ENCODE data around the gene BCL2.
"Not testable (repeated sequence)": the region's sequence is repeated elsewhere in the genome, so short reads cannot be mapped to it uniquely, and the experiment has no call there.

Gene BCL2

GRCh38 chr18:63244607-63245006 is 75.0 kb downstream of the BCL2 start:
- H3K36me3 ChIP-seq (ENCODE audit: control insufficient read depth, insufficient read depth, low read length): no peaks in the 10 kb centered on the region

GRCh38 chr18:63241760-63242159 is 77.8 kb downstream of the BCL2 start:
- no peaks in the 10 kb centered on the region for H3K36me3 ChIP-seq (ENCODE audit: control insufficient read depth, insufficient read depth, low read length)
- H3K9ac ChIP-seq (ENCODE audit: low read depth, low read length): no peak overlapping the region
- no peaks in the 10 kb centered on the region for H3K27me3 ChIP-seq (ENCODE audit: control insufficient read depth, insufficient read depth, low read length)
- peaks cover 12% of the 10 kb centered on the region for H3K4me1 ChIP-seq (ENCODE audit: control insufficient read depth, insufficient read depth, low read length)
- no peaks in the 10 kb centered on the region for H3K9me3 ChIP-seq (ENCODE audit: control insufficient read depth, insufficient read depth, low read length)
- H3K4me3 ChIP-seq (ENCODE audit: low read depth, low read length): no peak overlapping the region

More at GRCh38 chr18:63244607-63245006, 75.0 kb downstream of the BCL2 start:
- Histone ChIP-seq H3K9me3 (ENCODE audit: control insufficient read depth, insufficient read depth, low read length) (no peaks in the 10 kb centered on the region), H3K4me1 (ENCODE audit: control insufficient read depth, insufficient read depth, low read length) (no peaks in the 10 kb centered on the region), H3K4me3 (ENCODE audit: low read depth, low read length) (no peak overlapping the region), H3K27me3 (ENCODE audit: control insufficient read depth, insufficient read depth, low read length) (no peaks in the 10 kb centered on the region), H3K9ac (ENCODE audit: low read depth, low read length) (no peak overlapping the region)

- H3K4me1 ChIP-seq (ENCODE audit: control insufficient read depth, insufficient read depth, low read length): peaks cover 12% of the 10 kb centered on the region
- H3K27me3 ChIP-seq (ENCODE audit: control insufficient read depth, insufficient read depth, low read length): no peaks in the 10 kb centered on the region
- H3K36me3 ChIP-seq (ENCODE audit: control insufficient read depth, insufficient read depth, low read length): no peaks in the 10 kb centered on the region
- H3K4me3 ChIP-seq (ENCODE audit: low read depth, low read length): no peak overlapping the region
- H3K9ac ChIP-seq (ENCODE audit: low read depth, low read length): no peak overlapping the region
- H3K9me3 ChIP-seq (ENCODE audit: control insufficient read depth, insufficient read depth, low read length): no peaks in the 10 kb centered on the region
Observed at GRCh38 chr18:63241317-63241712, 78.3 kb downstream of the BCL2 start.

GRCh38 chr18:63240531-63241316 is 78.8 kb downstream of the BCL2 start:
- no peaks in the 10 kb centered on the region for H3K9me3 ChIP-seq (ENCODE audit: control insufficient read depth, insufficient read depth, low read length)
- no peaks in the 10 kb centered on the region for H3K36me3 ChIP-seq (ENCODE audit: control insufficient read depth, insufficient read depth, low read length)
- no peak overlapping the region for H3K4me3 ChIP-seq (ENCODE audit: low read depth, low read length)

GRCh38 chr18:63238693-63239075 is 80.9 kb downstream of the BCL2 start:
- Histone ChIP-seq H3K4me1 (ENCODE audit: control insufficient read depth, insufficient read depth, low read length) (peaks cover 12% of the 10 kb centered on the region), H3K27me3 (ENCODE audit: control insufficient read depth, insufficient read depth, low read length) (no peaks in the 10 kb centered on the region), H3K9me3 (ENCODE audit: control insufficient read depth, insufficient read depth, low read length) (no peaks in the 10 kb centered on the region), H3K36me3 (ENCODE audit: control insufficient read depth, insufficient read depth, low read length) (no peaks in the 10 kb centered on the region), H3K9ac (ENCODE audit: low read depth, low read length) (no peak overlapping the region), H3K4me3 (ENCODE audit: low read depth, low read length) (no peak overlapping the region)

More at GRCh38 chr18:63240531-63241316, 78.8 kb downstream of the BCL2 start:
- Histone ChIP-seq H3K27me3 (ENCODE audit: control insufficient read depth, insufficient read depth, low read length) (no peaks in the 10 kb centered on the region), H3K9ac (ENCODE audit: low read depth, low read length) (no peak overlapping the region), H3K4me1 (ENCODE audit: control insufficient read depth, insufficient read depth, low read length) (peaks cover 12% of the 10 kb centered on the region)

- no peak overlapping the region for H3K4me3 ChIP-seq (ENCODE audit: low read depth, low read length)
- H3K9ac ChIP-seq (ENCODE audit: low read depth, low read length): no peak overlapping the region
- no peaks in the 10 kb centered on the region for H3K36me3 ChIP-seq (ENCODE audit: control insufficient read depth, insufficient read depth, low read length)
- no peaks in the 10 kb centered on the region for H3K27me3 ChIP-seq (ENCODE audit: control insufficient read depth, insufficient read depth, low read length)
- no peaks in the 10 kb centered on the region for H3K9me3 ChIP-seq (ENCODE audit: control insufficient read depth, insufficient read depth, low read length)
- peaks cover 12% of the 10 kb centered on the region for H3K4me1 ChIP-seq (ENCODE audit: control insufficient read depth, insufficient read depth, low read length)
Observed at GRCh38 chr18:63237881-63238692, 81.5 kb downstream of the BCL2 start.

- Histone ChIP-seq H3K4me1 (ENCODE audit: control insufficient read depth, insufficient read depth, low read length) (peaks cover 12% of the 10 kb centered on the region), H3K27me3 (ENCODE audit: control insufficient read depth, insufficient read depth, low read length) (no peaks in the 10 kb centered on the region), H3K4me3 (ENCODE audit: low read depth, low read length) (no peak overlapping the region), H3K36me3 (ENCODE audit: control insufficient read depth, insufficient read depth, low read length) (no peaks in the 10 kb centered on the region), H3K9ac (ENCODE audit: low read depth, low read length) (no peak overlapping the region), H3K9me3 (ENCODE audit: control insufficient read depth, insufficient read depth, low read length) (no peaks in the 10 kb centered on the region)
Observed at GRCh38 chr18:63236921-63237846, 82.4 kb downstream of the BCL2 start.

GRCh38 chr18:63236406-63236805 is 83.2 kb downstream of the BCL2 start:
- no peaks in the 10 kb centered on the region for H3K36me3 ChIP-seq (ENCODE audit: control insufficient read depth, insufficient read depth, low read length)
- peaks cover 12% of the 10 kb centered on the region for H3K4me1 ChIP-seq (ENCODE audit: control insufficient read depth, insufficient read depth, low read length)
- no peak overlapping the region for H3K4me3 ChIP-seq (ENCODE audit: low read depth, low read length)
- no peak overlapping the region for H3K9ac ChIP-seq (ENCODE audit: low read depth, low read length)
- H3K9me3 ChIP-seq (ENCODE audit: control insufficient read depth, insufficient read depth, low read length): no peaks in the 10 kb centered on the region
- H3K27me3 ChIP-seq (ENCODE audit: control insufficient read depth, insufficient read depth, low read length): no peaks in the 10 kb centered on the region

GRCh38 chr18:63235920-63236319 is 83.6 kb downstream of the BCL2 start:
- not testable (repeated sequence) for H3K9me3 ChIP-seq (ENCODE audit: control insufficient read depth, insufficient read depth, low read length); H3K36me3 ChIP-seq (ENCODE audit: control insufficient read depth, insufficient read depth, low read length); H3K27me3 ChIP-seq (ENCODE audit: control insufficient read depth, insufficient read depth, low read length); H3K9ac ChIP-seq (ENCODE audit: low read depth, low read length); H3K4me3 ChIP-seq (ENCODE audit: low read depth, low read length)
- peaks cover 12% of the 10 kb centered on the region for H3K4me1 ChIP-seq (ENCODE audit: control insufficient read depth, insufficient read depth, low read length)

GRCh38 chr18:63234841-63235240 is 84.7 kb downstream of the BCL2 start:
- no peak overlapping the region for H3K4me3 ChIP-seq (ENCODE audit: low read depth, low read length)
- H3K27me3 ChIP-seq (ENCODE audit: control insufficient read depth, insufficient read depth, low read length): no peaks in the 10 kb centered on the region
- H3K9ac ChIP-seq (ENCODE audit: low read depth, low read length): no peak overlapping the region
- H3K9me3 ChIP-seq (ENCODE audit: control insufficient read depth, insufficient read depth, low read length): no peaks in the 10 kb centered on the region
- no peaks in the 10 kb centered on the region for H3K36me3 ChIP-seq (ENCODE audit: control insufficient read depth, insufficient read depth, low read length)
- H3K4me1 ChIP-seq (ENCODE audit: control insufficient read depth, insufficient read depth, low read length): peaks cover 12% of the 10 kb centered on the region

- H3K9ac ChIP-seq (ENCODE audit: low read depth, low read length): no peak overlapping the region
- no peaks in the 10 kb centered on the region for H3K36me3 ChIP-seq (ENCODE audit: control insufficient read depth, insufficient read depth, low read length)
- H3K4me1 ChIP-seq (ENCODE audit: control insufficient read depth, insufficient read depth, low read length): peaks cover 12% of the 10 kb centered on the region
- no peaks in the 10 kb centered on the region for H3K27me3 ChIP-seq (ENCODE audit: control insufficient read depth, insufficient read depth, low read length)
- no peaks in the 10 kb centered on the region for H3K9me3 ChIP-seq (ENCODE audit: control insufficient read depth, insufficient read depth, low read length)
- no peak overlapping the region for H3K4me3 ChIP-seq (ENCODE audit: low read depth, low read length)
Observed at GRCh38 chr18:63234432-63234831, 85.1 kb downstream of the BCL2 start.
